Esophagus muscularis mucosa (tissue), 4 donors: ENCODE measurements around the gene TRIM45. TPM values are rescaled to one million over a fixed set of nuclear protein-coding genes. Genes with fewer than 3 reads are reported as not detected.

Experiments used
- DNase-seq: peaks from one replicate; pipeline ENCODE4 v3.0.0-alpha.2; 2017; ENCODE audit errors: extremely low spot score
- H3K27ac ChIP-seq, 4 donors: fragments of 200-600 bp; sonication (generic); replicated peaks in 1 of 4; 1 replicate in 3 of 4; 2 replicates in 1 of 4; pipeline ENCODE4 v1.5.1; 2016 to 2019; ENCODE audit warnings: mild to moderate bottlenecking in 1 of 4
- H3K27me3 ChIP-seq, 4 donors: fragments of 200-600 bp; sonication (generic); one replicate each; pipeline versions ENCODE4 v1.5.1 to v1.6.0; 2016 to 2019
- H3K36me3 ChIP-seq, 4 donors: fragments of 200-600 bp; sonication (generic); one replicate each; pipeline ENCODE4 v1.5.1; 2016 to 2019
- H3K4me1 ChIP-seq, 4 donors: fragments of 200-600 bp; sonication (generic); one replicate each; pipeline ENCODE4 v1.5.1; 2016 to 2019
- H3K4me3 ChIP-seq, 4 donors: fragments of 200-600 bp; sonication (generic); 1 replicate in 2 of 4; 2 replicates in 2 of 4; pipeline ENCODE4 v1.5.1; 2016 to 2019; ENCODE audit warnings: mild to moderate bottlenecking in 4 of 4, moderate library complexity in 1 of 4
- H3K9me3 ChIP-seq, 4 donors: fragments of 200-600 bp; sonication (generic); 1 replicate in 3 of 4; 2 replicates in 1 of 4; pipeline ENCODE4 v1.5.1; 2016 to 2019
- CTCF ChIP-seq, 3 experiments: fragments of 200-600 bp in 2 of 3; fragments of 450-650 bp in 1 of 3; sonication (generic) in 2 of 3; IDR thresholded peaks; one replicate each; pipeline ENCODE4 v1.5.1; 2017 to 2019; ENCODE audit warnings: antibody characterized with exemption in 3 of 3, mild to moderate bottlenecking in 2 of 3, moderate library complexity in 1 of 3
- EP300 ChIP-seq: sonication (generic); formaldehyde crosslinking; IDR thresholded peaks from one replicate; pipeline ENCODE4 v1.6.1; 2017; ENCODE audit warnings: antibody characterized with exemption
- POLR2A ChIP-seq: fragments of 450-650 bp; IDR thresholded peaks from one replicate; pipeline ENCODE4 v1.6.1; 2017; ENCODE audit warnings: antibody characterized with exemption, moderate library complexity, mild to moderate bottlenecking, low read depth
- POLR2AphosphoS5 ChIP-seq, 2 donors: sonication (generic); formaldehyde crosslinking; IDR thresholded peaks; one replicate each; pipeline ENCODE4 v1.6.1; 2017; ENCODE audit warnings: antibody characterized with exemption in 2 of 2
- WGBS: methylation state at CpG from one replicate; pipeline ENCODE4 v1.1.5; 2018; 5-methylcytosine and 5-hydroxymethylcytosine counted together
- intact Hi-C: fragments of 100-400 bp; cut with DNase I; formaldehyde crosslinking; loops from one replicate; pipeline ENCODE4 v1.15.1; 2023
- total RNA-seq, 4 donors: library from RNA; depleted of rRNA; stranded (reverse); fragments of >200 nt; gene quantifications; one replicate each; pipeline versions ENCODE4 v1.1.0 to v1.2.1, GENCODE V29; 2016

Gene TRIM45
- total RNA-seq, 4 donors from 2014 or later = 1.4 to 5.4 (median 3.1) TPM

- no peaks in the 10 kb centered on the region for H3K9me3 ChIP-seq
- no peak overlapping the region for H3K27ac ChIP-seq
- DNase-seq = no peak
- no peaks in the 10 kb centered on the region for H3K36me3 ChIP-seq
- WGBS = 25% methylated on average over 5 of the region's 5 CpGs
- intact Hi-C loops = loop anchor here (2.0 to 10.0 kb wide), 3 partner anchors 62 to 554 kb away; partner anchors contain the start of genes CD58 and MAN1A2
- peaks cover 0 to 6% (median 1%) of the 10 kb centered on the region in 4 donors for H3K4me1 ChIP-seq
- TF ChIP-seq CTCF (IDR thresholded peaks at IDR 0.05) = peak; percentile 51 to 58 (median 55)
- no peak for TF ChIP-seq EP300
- TF ChIP-seq POLR2AphosphoS5 (IDR thresholded peaks at IDR 0.05) = no peak
- no peak for TF ChIP-seq POLR2A
- no peak overlapping the region for H3K4me3 ChIP-seq
- H3K27me3 ChIP-seq = no peaks in the 10 kb centered on the region
Observed at GRCh38 chr1:117128323-117129079, 7.0 kb upstream of the TRIM45 start.

- intact Hi-C loops = loop anchor here (2.0 to 10.0 kb wide), 3 partner anchors 61 to 553 kb away; partner anchors contain the start of genes CD58 and MAN1A2
- H3K9me3 ChIP-seq = no peaks in the 10 kb centered on the region
Observed at GRCh38 chr1:117127795-117128194, 6.2 kb upstream of the TRIM45 start.

GRCh38 chr1:117124661-117125060, 3.1 kb upstream of the TRIM45 start:
- Histone ChIP-seq H3K4me3 (no peak overlapping the region), H3K36me3 (no peaks in the 10 kb centered on the region), H3K27ac (no peak overlapping the region), H3K9me3 (no peaks in the 10 kb centered on the region), H3K4me1 (peaks cover 15 to 21% (median 20%) of the 10 kb centered on the region in 4 donors), H3K27me3 (no peaks in the 10 kb centered on the region)
- DNase-seq = no peak
- intact Hi-C loops = loop anchor here (10.0 kb wide), 2 partner anchors 240 to 550 kb away; partner anchors contain the start of genes CD58 and MAN1A2
- 55% methylated on average over 1 of the region's 1 CpG for WGBS
- TF ChIP-seq CTCF (IDR thresholded peaks at IDR 0.05) (no peak), POLR2AphosphoS5 (IDR thresholded peaks at IDR 0.05) (no peak), POLR2A (no peak), EP300 (no peak)

More at GRCh38 chr1:117127795-117128194, 6.2 kb upstream of the TRIM45 start:
- no peak for TF ChIP-seq EP300
- no peak for TF ChIP-seq POLR2AphosphoS5 (IDR thresholded peaks at IDR 0.05)
- TF ChIP-seq POLR2A = no peak
- no peak for TF ChIP-seq CTCF (IDR thresholded peaks at IDR 0.05)
- no peaks in the 10 kb centered on the region for H3K36me3 ChIP-seq
- DNase-seq = no peak
- no peaks in the 10 kb centered on the region for H3K27me3 ChIP-seq
- peaks cover 0 to 6% (median 1%) of the 10 kb centered on the region in 4 donors for H3K4me1 ChIP-seq
- no peak overlapping the region for H3K4me3 ChIP-seq
- H3K27ac ChIP-seq = no peak overlapping the region

GRCh38 chr1:117123274-117123673, 1.7 kb upstream of the TRIM45 start:
- TF ChIP-seq POLR2AphosphoS5 (IDR thresholded peaks at IDR 0.05) (no peak), CTCF (IDR thresholded peaks at IDR 0.05) (no peak), EP300 (no peak), POLR2A (no peak)
- Histone ChIP-seq H3K27me3 (no peaks in the 10 kb centered on the region), H3K9me3 (no peaks in the 10 kb centered on the region), H3K4me3 (no peak overlapping the region), H3K36me3 (peaks cover 0 to 2% (median 0%) of the 10 kb centered on the region in 4 donors), H3K4me1 (peaks cover 14 to 19% (median 18%) of the 10 kb centered on the region in 4 donors), H3K27ac (no peak overlapping the region)
- 96% methylated on average over 2 of the region's 2 CpGs for WGBS
- DNase-seq = no peak
- intact Hi-C loops = loop anchor here (10.0 kb wide), 2 partner anchors 242 to 548 kb away; partner anchors contain the start of genes CD58 and MAN1A2
